Activated CD4-positive, alpha-beta T cell treated with anti-CD3 and anti-CD28 coated beads, Interleukin-2, amount 10 ng/mL, durations not matched to agents 7 days and 5 days (primary cell): ENCODE data around the gene KANSL2. TPM values are rescaled to one million over a fixed set of nuclear protein-coding genes. Genes with fewer than 3 reads are reported as not detected.
"Not testable (repeated sequence)": the region's sequence is repeated elsewhere in the genome, so short reads cannot be mapped to it uniquely, and the experiment has no call there.

Source experiments
- CTCF ChIA-PET: fragments of 350-600 bp; sonication (Branson Sonifier 250); formaldehyde crosslinking; loops from one replicate; lab custom pipeline; 2021; ENCODE audit warnings: antibody characterized with exemption; lab: Charles Lee
- POLR2A ChIA-PET: fragments of 350-600 bp; sonication (Branson Sonifier 250); formaldehyde crosslinking; loops from one replicate; lab custom pipeline; 2021; ENCODE audit warnings: antibody characterized with exemption; lab: Charles Lee
- DNase-seq: peaks from one replicate; pipeline ENCODE4 v3.0.0-alpha.2; 2020
- H3K27ac Mint-ChIP-seq: one replicate; pipeline ENCODE4 v1.8.0; 2021; ENCODE audit warnings: mild to moderate bottlenecking, moderate library complexity, mixed read lengths
- H3K27me3 Mint-ChIP-seq: one replicate; pipeline ENCODE4 v1.8.0; 2021; ENCODE audit warnings: mixed read lengths
- H3K36me3 Mint-ChIP-seq: one replicate; pipeline ENCODE4 v1.8.0; 2021; ENCODE audit warnings: low read depth, mixed read lengths
- H3K4me1 Mint-ChIP-seq: one replicate; pipeline ENCODE4 v1.8.0; 2021; ENCODE audit warnings: mixed read lengths
- H3K4me3 Mint-ChIP-seq: one replicate; pipeline ENCODE4 v1.8.0; 2021; ENCODE audit warnings: mild to moderate bottlenecking, moderate library complexity, mixed read lengths
- H3K9me3 Mint-ChIP-seq: one replicate; pipeline ENCODE4 v1.8.0; 2021; ENCODE audit warnings: mixed read lengths
- total RNA-seq, 2 experiments: library from RNA; stranded (reverse); gene quantifications; one replicate each; pipeline ENCODE4 v1.2.3, GENCODE V29; 2021

The KANSL2 gene
- total RNA-seq, 2 experiments from 2014 or later = 44.1 to 44.5 TPM

DNA sequence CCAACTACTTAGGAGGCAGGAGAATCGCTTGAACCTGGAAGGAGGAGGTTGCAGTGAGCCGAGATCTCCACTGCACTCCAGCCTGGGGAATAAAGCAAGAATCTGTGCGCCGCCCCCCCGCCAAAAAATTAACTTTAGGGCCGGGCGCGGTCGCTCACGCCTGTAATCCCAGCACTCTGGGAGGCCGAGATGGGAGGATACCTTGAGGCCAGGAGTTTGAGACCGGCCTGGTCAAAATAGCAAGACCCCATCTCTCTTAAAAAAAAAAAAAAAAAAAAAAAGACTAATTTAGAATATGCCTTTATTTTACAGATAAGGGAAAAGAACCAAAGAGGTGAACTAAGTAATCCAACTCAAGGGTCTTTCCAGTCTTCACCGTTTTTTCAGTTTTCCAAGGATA, 1.2 kb downstream of the KANSL2 start:
- Mint-ChIP-seq H3K4me1 (peaks cover 43% of the 10 kb centered on the region), H3K9me3 (no peaks in the 10 kb centered on the region), H3K4me3 (peak overlapping the region; percentile 92), H3K27ac (peak overlapping the region; percentile 98), H3K36me3 (peaks cover 40% of the 10 kb centered on the region), H3K27me3 (no peaks in the 10 kb centered on the region)
- DNase-seq = no peak
- CTCF ChIA-PET = interaction anchor here (0.6 kb wide), 1 partner anchor 27 kb away, joined by 4 read pairs; no protein-coding TSS in a partner anchor
- POLR2A ChIA-PET = no interaction called here

DNA sequence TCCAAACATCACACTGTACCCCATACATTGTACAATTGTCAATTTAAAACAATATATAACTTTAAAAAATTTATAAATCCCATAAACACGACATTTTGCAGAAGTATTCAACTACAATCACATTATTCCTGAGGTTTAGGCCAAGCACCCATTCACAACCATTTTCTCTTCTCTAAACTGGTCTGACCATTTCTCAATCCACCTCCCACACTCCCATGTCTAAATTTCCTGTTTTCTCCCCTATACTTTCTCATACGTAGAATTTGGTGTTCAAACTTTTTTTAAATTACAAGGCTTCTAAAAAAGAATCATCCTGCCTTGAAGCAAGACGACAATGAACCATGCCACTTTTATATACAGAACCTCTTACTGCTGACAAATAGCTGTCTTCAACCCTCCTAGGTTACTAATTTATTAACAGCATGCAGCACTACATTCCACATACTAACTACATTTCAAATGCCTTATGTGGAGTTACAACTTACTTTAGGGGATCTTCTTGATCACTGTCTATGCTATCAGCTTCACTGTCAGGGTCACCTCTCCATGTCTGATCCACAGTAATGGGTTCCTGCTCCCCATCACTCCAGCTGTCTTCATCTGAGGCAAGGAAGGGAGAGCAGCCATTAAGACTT, 3.4 kb downstream of the KANSL2 start:
- Mint-ChIP-seq H3K4me3 (peak overlapping the region; percentile 92), H3K36me3 (peaks cover 46% of the 10 kb centered on the region)

DNA sequence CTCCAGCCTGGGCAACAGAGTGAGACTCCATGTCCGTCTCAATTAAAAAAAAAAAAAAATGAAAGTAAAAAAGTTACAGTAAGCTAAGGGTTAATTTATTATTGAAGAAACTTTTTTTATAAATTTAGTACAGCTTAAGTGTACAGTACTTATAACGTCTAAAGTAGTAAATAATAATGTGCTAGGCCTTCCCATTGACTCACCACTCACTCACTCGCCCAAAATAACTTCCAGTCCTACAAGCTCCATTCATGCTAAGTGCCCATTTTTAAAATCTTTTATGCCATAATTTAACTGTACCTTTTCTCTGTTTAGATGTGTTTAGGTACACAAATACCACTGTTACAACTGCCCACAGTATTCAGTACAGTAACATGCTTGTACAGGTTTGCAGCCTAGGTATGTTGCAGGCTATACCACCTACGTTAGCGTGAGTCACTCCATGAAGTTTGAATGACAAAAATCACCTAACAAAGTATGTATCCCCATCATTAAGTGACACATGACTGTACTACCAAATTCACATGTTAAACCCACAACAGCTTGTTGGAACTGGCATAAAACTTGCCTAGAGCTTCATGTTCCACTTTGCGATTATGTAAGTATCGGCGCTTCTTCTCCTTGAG, 10.7 kb downstream of the KANSL2 start:
- Mint-ChIP-seq H3K27me3 (no peaks in the 10 kb centered on the region), H3K27ac (no peak overlapping the region), H3K36me3 (peaks cover 42% of the 10 kb centered on the region), H3K9me3 (no peaks in the 10 kb centered on the region), H3K4me3 (no peak overlapping the region), H3K4me1 (peaks cover 10% of the 10 kb centered on the region)
- CTCF ChIA-PET = interaction anchor here (0.5 to 0.8 kb wide), 4 partner anchors 18 to 90 kb away, joined by 3 to 6 read pairs (median 4); no protein-coding TSS in a partner anchor
- DNase-seq = no peak
- POLR2A ChIA-PET = no interaction called here

More for the DNA sequence above, 3.4 kb downstream of the KANSL2 start:
- ChIA-PET CTCF (interaction anchor here (0.8 kb wide), 1 partner anchor 21 kb away, joined by 3 read pairs; no protein-coding TSS in a partner anchor), POLR2A (interaction anchor here (0.6 kb wide), 1 partner anchor 452 kb away, joined by 7 read pairs; no protein-coding TSS in a partner anchor)
- no peak for DNase-seq
- peak overlapping the region; percentile 70 for H3K27ac Mint-ChIP-seq
- H3K9me3 Mint-ChIP-seq = no peaks in the 10 kb centered on the region
- no peaks in the 10 kb centered on the region for H3K27me3 Mint-ChIP-seq
- H3K4me1 Mint-ChIP-seq = peaks cover 45% of the 10 kb centered on the region

DNA sequence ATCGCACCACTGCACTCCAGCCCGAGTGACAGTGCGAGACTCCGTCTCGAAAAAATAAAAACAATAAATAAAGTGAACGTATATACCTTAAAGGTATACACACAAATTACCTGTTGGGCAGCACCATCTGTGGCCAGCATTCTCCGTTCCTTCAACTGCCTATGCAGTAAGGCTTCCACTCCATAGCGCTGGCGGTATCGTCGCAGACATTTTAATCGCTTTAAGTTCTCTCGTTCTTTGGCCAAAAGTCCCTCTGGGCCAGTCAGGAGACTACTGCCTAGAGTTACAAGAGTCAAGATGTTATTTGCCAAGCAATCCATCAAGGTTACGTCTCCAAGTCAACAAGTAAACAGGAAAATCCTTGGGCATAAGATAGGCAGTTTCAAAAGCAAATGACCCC, 13.0 kb downstream of the KANSL2 start:
- Mint-ChIP-seq H3K9me3 (no peaks in the 10 kb centered on the region), H3K36me3 (peaks cover 46% of the 10 kb centered on the region), H3K4me3 (no peak overlapping the region), H3K27me3 (no peaks in the 10 kb centered on the region), H3K4me1 (peaks cover 3% of the 10 kb centered on the region), H3K27ac (no peak overlapping the region)
- no peak for DNase-seq
- POLR2A ChIA-PET = no interaction called here
- CTCF ChIA-PET = interaction anchor here (0.6 kb wide), 1 partner anchor 13 kb away, joined by 3 read pairs; the partner anchor contains the start of gene KANSL2

DNA sequence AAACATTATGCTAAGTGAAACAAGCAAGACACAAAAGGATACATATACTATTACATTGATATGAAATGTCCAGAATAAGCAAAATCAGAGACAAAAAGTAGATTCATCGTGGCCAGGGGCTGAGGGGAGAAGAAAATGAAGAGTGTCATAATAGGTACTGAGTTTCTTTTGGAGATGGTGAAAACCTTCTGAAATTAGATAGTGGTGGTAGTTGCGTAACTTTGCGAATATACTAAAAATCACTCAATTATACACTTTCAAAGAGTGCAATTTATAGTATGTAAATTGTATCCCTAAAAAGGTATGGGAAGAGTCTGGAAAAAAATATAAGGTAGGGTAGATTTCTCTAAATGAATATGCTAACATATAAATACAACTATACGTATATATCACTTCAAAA, 22.2 kb downstream of the KANSL2 start:
- no peak for DNase-seq
- Mint-ChIP-seq H3K9me3 (no peaks in the 10 kb centered on the region), H3K4me3 (no peak overlapping the region), H3K4me1 (no peaks in the 10 kb centered on the region), H3K36me3 (peaks cover 39% of the 10 kb centered on the region), H3K27me3 (no peaks in the 10 kb centered on the region), H3K27ac (no peak overlapping the region)
- CTCF ChIA-PET = interaction anchor here (0.6 kb wide), 1 partner anchor 208 kb away, joined by 4 read pairs; no protein-coding TSS in a partner anchor
- POLR2A ChIA-PET = no interaction called here

DNA sequence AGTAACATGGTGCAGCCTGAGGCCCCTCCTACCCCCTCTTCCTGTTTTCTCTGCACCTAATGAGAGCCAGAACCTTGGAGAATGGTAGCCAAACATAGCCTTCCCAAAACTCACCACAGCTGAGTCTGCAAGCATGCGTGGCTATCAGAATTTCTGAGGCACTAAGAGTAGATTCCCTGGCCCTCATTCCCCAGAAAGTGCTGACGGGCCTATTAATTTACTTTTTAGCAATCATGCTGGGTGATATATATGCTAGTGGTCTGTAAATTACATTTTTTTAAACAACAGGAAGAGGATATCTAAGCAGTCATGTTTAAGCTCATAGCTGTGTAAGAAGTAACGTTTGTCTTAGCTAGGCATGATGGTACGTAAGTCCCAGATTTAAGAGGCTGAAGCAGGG, 30.4 kb downstream of the KANSL2 start:
- H3K4me3 Mint-ChIP-seq = no peak overlapping the region
- H3K27ac Mint-ChIP-seq = peak overlapping the region; percentile 20
- ChIA-PET POLR2A (no interaction called here), CTCF (interaction anchor here (0.8 kb wide), 1 partner anchor 19 kb away, joined by 4 read pairs; no protein-coding TSS in a partner anchor)
- no peaks in the 10 kb centered on the region for H3K9me3 Mint-ChIP-seq
- H3K36me3 Mint-ChIP-seq = peaks cover 40% of the 10 kb centered on the region
- DNase-seq = no peak
- H3K4me1 Mint-ChIP-seq = peaks cover 3% of the 10 kb centered on the region
- no peaks in the 10 kb centered on the region for H3K27me3 Mint-ChIP-seq

DNA sequence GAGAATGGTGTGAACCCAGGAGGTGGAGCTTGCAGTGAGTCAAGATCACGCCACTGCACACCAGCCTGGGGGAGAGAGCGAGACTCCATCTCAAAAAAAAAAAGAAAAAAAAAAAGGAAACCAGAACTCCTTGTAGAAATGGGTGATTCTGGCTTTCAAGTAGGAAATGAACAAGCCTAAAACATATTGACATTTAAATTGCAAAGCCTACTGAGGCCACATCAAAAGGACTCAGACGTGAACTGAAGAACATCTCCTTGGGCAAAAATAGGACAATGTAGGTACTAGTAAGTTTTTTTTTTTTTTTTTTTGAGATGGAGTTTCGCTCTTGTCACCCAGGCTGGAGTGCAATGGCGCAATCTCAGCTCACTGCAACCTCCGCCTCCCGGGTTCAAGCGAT, 36.7 kb downstream of the KANSL2 start:
- DNase-seq, H3K4me1 Mint-ChIP-seq, H3K27me3 Mint-ChIP-seq, POLR2A ChIA-PET, H3K27ac Mint-ChIP-seq, H3K4me3 Mint-ChIP-seq: not testable (repeated sequence)
- H3K36me3 Mint-ChIP-seq = peaks cover 54% of the 10 kb centered on the region
- H3K9me3 Mint-ChIP-seq = peaks cover 12% of the 10 kb centered on the region
- CTCF ChIA-PET = interaction anchor here (0.7 kb wide), 2 partner anchors 15 to 172 kb away, joined by 3 to 5 read pairs; no protein-coding TSS in a partner anchor

DNA sequence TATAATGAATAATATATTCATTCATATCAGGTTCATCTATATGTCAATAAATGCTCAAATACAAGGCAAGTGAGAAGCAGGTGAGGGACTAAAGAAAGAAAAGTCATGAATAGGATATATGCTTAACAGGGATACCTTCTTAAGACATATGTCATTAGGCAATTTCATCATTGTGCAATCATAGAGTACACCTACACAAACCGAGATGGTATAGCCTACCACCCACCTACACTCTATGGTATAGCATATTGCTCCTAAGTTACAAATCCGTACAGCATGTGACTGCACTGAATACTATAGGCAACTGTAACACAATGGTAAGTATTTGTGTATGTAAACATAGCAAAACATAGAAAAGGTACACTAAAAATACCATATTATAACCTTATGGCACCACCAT, 39.0 kb downstream of the KANSL2 start:
- DNase-seq = no peak
- no peaks in the 10 kb centered on the region for H3K27me3 Mint-ChIP-seq
- no peak overlapping the region for H3K4me3 Mint-ChIP-seq
- H3K36me3 Mint-ChIP-seq = peaks cover 46% of the 10 kb centered on the region
- no peak overlapping the region for H3K27ac Mint-ChIP-seq
- POLR2A ChIA-PET = no interaction called here
- no peaks in the 10 kb centered on the region for H3K4me1 Mint-ChIP-seq
- peaks cover 12% of the 10 kb centered on the region for H3K9me3 Mint-ChIP-seq
- CTCF ChIA-PET = interaction anchor here (0.6 kb wide), 1 partner anchor 356 kb away, joined by 3 read pairs; no protein-coding TSS in a partner anchor

DNA sequence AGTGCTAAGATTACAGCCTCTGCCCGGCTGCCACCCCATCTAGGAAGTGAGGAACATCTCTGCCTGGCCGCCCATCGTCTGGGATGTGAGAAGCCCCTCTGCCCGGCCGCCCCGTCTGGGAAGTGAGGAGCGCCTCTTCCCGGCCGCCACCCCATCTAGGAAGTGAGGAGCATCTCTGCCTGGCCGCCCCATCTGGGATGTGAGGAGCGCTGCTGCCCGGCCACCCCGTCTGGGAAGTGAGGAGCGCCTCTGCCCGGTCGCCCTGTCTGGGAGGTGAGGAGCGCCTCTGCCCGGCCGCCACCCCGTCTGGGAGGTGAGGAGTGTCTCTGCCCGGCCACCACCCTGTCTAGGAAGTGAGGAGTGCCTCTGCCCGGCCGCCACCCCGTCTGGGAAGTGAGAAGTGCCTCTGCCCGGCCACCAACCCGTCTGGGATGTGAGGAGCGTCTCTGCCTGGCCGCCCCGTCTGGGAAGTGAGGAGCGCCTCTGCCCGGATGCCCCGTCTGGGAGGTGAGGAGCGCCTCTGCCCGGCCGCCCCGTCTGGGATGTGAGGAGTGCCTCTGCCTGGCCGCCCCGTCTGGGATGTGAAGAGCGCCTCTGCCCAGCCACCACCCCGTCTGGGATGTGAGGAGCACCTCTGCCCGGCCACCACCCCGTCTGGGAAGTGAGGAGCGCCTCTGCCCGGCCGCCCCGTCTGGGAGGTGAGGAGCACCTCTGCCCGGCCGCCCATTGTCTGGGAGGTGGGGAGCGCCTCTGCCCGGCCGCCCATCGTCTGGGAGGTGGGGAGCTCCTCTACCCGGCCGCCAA, 40.1 kb downstream of the KANSL2 start:
- H3K4me1 Mint-ChIP-seq, DNase-seq, H3K27ac Mint-ChIP-seq, H3K4me3 Mint-ChIP-seq, POLR2A ChIA-PET, CTCF ChIA-PET, H3K27me3 Mint-ChIP-seq: not testable (repeated sequence)
- Mint-ChIP-seq H3K36me3 (peaks cover 40% of the 10 kb centered on the region), H3K9me3 (peaks cover 12% of the 10 kb centered on the region)

DNA sequence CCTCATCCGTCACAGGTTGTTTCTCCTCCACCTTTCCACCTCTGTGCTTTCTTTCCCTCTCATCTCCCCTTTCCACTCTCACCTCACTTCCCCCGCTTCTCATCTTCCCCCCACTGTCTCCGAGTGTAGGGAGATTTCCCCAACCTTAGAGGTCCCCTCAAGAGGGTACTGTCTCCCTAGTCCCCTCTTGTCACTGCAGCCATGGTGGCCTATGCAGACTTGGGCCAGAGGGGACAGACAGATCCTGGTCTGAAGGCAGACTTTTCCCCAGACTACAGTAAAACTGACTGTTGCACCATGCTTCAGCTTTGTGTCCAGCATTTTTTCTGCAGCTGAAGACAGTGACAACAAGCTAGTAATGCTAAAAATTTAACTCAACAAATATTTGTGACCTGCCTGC, 41.2 kb downstream of the KANSL2 start:
- ChIA-PET CTCF (interaction anchor here (0.6 kb wide), 1 partner anchor 101 kb away, joined by 3 read pairs; no protein-coding TSS in a partner anchor), POLR2A (no interaction called here)
- Mint-ChIP-seq H3K27me3 (no peaks in the 10 kb centered on the region), H3K4me3 (no peak overlapping the region), H3K4me1 (no peaks in the 10 kb centered on the region), H3K36me3 (peaks cover 33% of the 10 kb centered on the region), H3K27ac (no peak overlapping the region), H3K9me3 (peaks cover 12% of the 10 kb centered on the region)
- DNase-seq = no peak

DNA sequence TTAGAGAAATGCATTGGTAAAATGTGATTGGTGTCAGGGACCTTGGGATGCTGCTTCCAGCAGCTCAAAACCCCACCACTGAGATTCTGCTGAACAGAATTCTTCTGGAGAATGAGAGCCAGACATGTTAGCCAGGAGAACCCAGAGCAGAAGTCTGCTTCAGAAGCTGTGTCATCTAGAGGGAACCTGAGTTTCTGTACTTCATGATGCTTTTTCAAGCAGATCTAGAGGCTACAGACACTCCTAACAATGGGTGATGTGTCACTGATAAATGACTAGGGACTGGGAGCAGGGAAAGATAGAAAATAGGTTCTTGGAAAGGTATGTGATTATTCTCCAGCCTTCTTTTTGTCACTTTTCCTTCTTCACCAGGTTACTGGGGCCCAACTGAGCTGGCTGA, 41.6 kb downstream of the KANSL2 start:
- DNase-seq = no peak
- Mint-ChIP-seq H3K36me3 (peaks cover 33% of the 10 kb centered on the region), H3K27me3 (no peaks in the 10 kb centered on the region), H3K27ac (no peak overlapping the region), H3K4me3 (no peak overlapping the region), H3K4me1 (no peaks in the 10 kb centered on the region), H3K9me3 (peaks cover 12% of the 10 kb centered on the region)
- POLR2A ChIA-PET = no interaction called here
- CTCF ChIA-PET = interaction anchor here (0.6 kb wide), 1 partner anchor 101 kb away, joined by 3 read pairs; no protein-coding TSS in a partner anchor

DNA sequence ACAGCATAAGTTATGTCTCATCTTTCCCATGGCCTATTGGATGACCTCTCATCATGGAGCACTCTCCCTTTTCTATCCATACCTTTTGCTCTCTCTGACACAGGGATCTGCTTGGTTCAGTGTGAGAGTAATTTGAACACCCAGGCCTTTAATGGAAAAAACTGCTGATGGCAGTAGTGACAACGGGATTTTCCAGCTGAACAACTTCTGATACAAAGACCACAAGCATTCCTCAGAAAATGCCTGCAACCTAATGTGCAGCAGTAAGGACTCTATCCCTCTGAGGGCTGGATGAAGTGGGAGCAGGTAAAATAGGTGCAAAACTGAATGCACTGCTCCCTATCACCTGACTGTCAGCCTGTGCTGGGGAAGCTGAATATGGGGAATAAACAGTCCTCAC, 51.0 kb downstream of the KANSL2 start:
- CTCF ChIA-PET = no interaction called here
- Mint-ChIP-seq H3K4me3 (no peak overlapping the region), H3K9me3 (no peaks in the 10 kb centered on the region), H3K27ac (no peak overlapping the region), H3K4me1 (no peaks in the 10 kb centered on the region), H3K36me3 (no peaks in the 10 kb centered on the region), H3K27me3 (peaks cover 10% of the 10 kb centered on the region)
- POLR2A ChIA-PET = no interaction called here
- no peak for DNase-seq
